HG02981 (cell line): ENCODE data around the gene PRKCE.

Experiments used
- ATAC-seq: cut with Tn5 transposase; IDR thresholded peaks from one replicate; pipeline ENCODE4 v1.9.1; 2021; ENCODE audit warnings: mild to moderate bottlenecking, moderate library complexity; ENCODE audit not compliant: unreplicated experiment

PRKCE gene

DNA sequence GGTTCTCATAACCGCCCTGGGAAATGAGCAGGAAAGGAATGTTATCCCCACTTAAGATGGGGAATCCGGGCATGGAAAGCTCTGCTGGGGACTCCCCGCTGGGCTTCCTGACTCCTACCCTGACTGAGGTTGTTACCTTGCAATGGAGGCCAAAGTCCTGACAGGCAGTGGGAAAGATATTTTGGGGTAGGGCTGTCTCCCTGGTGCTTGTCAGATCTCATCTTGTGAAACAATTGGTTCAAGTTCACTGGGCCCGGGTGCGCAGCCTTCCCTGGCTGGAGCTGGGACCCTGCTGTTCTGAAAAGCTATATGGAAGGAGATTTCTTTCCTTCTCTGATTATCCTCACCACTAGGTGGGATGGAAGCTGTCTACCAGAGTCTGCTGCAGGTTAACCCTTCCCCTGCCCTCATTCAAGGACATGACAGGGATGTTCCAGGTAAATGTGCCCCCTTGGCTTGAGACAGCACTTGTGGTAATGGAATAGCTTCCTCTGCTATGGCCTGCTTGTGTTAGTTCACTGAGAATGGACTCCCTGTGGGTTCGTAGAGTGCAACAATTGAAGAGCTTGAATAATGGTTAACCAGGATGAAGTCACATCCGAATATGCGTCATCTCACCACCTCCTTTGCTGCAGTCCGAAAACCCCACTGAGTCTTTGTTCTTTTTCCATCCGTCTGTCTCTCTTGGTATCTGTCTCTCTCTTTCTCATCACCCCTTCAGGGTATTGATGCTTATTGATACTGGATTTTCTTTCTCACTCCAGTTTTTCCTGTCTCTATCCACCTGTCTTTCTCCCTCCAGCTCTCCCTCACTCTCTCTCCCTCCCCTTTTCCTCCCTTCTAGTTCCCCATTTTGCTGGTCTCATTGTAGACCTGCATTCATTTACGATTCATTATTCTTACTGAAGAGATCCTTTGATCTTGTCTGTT is 577.9 kb downstream of the PRKCE start:
- ATAC-seq, result peak; percentile 75

DNA sequence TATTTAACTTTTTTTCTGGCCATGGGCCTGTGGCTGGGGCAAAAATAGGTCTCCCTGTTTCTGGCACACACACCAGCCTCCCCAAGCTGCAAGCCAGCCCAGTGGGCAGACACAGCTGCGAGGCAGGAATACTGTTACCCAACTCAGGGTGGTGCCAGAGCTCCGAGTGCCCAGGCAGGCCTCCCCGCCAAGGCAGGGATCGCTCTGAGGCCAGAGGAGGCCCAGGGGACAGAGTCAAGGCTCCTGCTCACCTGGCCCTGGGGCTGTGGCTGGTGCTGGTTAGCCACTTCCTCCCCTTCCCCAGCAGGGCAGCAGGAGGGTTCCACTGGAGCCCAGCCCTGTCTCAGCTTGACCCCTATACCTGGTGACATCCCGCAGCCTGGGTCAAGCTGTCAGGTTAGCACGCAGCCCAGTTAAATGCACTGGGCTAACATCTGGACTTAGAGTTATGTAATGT is 578.7 kb downstream of the PRKCE start:
- ATAC-seq, result peak; percentile 56

DNA sequence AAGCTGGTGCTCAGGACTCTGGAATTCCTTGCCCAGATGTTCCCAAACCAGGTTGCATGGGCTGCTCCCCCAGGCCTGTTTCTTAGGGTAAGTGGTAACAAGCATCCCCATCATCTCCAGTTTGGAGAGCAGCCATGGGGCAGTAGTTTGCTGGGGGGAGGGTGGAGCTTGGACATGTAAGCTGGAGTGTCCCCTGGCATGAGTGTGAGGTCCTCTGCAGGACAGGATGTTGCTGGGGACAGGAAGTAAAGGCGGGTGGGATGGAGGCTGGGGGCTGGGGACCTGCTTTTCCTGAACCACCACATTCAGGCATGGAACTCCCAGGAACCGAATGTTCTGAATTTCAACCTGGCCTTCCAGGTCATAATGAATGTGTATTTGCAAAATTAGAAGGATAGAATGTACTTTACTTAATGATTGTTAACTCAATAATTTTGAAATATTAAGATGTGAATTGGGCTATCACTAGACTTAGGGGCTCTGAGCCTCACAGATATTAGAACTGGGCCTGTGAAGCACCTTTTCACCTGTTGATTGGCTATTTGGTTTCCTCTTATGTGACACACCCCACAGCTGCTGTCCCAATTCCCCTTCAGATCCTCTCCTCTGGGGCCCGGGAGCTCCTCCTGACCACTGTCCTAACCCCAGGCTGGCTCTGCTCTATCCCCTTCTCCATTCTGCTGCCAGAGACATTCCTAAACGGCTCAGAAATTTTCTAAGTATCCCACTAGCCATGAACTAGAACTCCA is 579.4 kb downstream of the PRKCE start:
- no peak for ATAC-seq

DNA sequence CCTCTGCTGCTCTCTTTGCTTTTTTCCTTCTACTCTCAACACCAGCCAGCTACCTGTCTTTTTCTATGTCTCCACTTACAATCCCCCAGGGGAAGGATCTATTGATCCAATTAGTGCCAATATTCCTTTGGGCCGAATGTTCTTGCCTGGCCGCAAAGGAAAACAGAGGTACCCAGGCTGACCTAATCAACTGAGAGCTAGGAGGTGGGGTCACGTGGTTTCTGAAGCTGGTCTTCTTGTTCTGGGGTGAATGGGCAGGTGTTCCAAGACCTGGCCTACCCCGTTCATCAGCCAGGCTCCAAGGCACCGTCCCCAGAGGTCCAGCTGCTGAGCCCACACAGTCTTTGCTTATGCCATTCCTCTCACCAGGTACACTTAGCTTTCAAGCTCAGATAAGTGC is 580.2 kb downstream of the PRKCE start:
- no peak for ATAC-seq

- no peak for ATAC-seq
Measured at GRCh38 chr2:46232860-46233259, 581.4 kb downstream of the PRKCE start.

DNA sequence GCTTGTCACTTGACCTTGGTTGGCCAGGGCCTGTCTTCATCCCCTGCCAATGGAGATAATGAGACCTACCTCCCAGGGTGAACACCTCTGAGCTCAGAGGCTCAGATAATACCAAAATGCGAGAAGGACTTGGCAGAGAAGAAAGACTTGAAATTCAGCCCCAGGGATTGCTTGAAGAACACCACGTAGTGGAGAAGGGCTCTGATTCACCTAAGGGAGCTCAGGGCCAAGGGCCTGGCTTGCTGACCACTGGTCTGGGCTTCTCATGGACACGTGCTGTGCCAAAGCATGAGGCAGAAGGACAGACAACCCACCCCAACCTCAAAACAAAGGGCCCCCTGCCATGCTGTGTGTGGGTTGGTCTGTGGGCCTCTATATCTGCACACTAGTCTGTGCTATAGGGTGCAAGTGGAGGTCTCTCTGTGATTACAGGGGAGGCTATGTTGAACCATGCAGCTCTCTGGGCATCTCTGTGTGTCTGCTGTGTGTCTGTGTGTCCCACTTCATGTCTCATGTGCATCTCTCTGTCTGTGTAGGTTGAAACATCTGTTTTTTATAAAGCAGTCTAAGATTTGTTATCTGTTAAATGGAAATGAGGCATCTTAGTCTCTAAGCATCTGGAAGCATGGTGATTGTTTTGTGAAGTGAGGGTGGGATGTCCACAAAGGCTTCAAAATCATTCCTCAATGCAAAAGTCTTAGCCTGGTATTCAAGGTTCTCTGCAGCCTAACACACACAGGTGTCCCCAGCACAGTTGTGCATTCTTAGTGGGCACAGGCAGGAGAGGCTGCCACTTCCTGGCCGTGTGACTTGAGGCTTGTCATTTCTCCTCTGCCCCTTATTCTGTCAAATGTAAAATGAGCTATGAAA is 584.8 kb downstream of the PRKCE start:
- ATAC-seq, result no peak

DNA sequence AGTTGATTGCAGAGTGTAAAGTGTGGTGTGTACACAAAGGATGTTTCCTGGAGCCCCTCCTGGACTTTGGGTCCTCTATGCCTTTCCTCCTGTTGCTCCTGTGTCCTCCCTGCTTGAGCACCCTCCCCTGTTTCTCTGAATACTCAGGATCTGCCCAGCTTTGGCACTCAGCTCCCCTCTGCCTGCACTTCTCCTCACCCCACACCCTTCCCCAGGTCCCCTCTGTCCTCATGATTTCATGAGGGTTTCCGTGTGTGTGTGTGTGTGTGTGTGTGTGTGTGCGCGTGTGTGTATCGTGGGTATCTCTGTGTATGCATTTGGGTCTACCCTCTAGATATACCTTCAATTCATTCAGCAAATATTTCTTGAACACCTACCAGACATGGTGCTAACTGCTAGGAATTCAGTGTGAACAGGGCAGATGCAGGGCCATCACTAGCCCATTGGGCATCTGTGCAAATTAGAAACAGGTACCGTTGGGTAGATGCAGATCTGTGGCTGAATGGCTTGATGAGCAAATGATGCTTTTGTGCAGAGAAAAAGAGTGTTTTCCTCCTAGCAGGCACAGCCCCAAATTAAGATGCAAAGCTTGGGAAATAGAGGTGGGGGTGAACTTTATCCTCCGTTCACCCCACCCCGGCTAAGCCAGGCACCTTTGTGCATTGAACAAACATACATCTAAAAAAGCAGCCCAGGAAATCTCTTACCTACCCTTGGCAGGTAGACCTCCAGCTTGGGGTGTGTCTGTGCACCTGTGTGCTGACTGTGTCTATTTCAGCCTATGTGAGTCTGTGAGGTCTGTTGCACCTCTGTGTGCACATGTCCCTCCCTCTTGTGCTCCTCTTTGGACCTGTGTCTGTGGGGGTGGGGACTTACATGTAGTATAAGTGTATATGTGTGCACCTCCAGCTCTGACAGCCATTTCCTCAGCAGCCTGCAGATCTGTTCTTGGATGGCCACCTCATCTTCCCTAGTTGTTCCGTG is 585.7 kb downstream of the PRKCE start:
- ATAC-seq, result no peak
